ENCODE results near the gene C11orf58. TPM values are rescaled to one million over a fixed set of nuclear protein-coding genes. Genes with fewer than 3 reads are reported as not detected.

Gene C11orf58
- total and polyA plus RNA-seq, 2 experiments from 2014 or later = 164 to 280 TPM

DNA sequence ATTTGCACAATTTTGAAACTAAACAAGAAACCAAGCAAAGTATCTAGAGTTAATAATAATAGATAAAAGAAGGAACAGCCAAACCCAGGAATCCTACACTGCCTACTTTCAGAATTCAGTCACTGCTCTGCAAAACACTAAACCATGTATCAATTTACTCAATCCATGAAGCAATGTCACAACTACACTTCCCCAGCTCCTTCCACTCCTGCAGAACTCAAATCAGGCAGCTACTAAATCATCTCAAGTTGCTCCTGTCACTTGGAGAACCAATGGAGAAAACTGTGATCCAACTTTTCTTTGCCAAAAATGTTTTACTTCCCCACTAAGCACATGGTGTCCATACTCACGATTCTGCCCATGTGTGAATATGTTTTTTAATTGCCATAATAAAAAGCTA lies 24.9 kb upstream of the C11orf58 start:
- Mint-ChIP-seq H3K27ac (no peak overlapping the region), H3K4me3 (no peak overlapping the region), H3K27me3 (ENCODE audit: insufficient read depth, low read depth, poor library complexity) (peaks cover 1% of the 10 kb centered on the region), H3K36me3 (ENCODE audit: low read depth) (no peaks in the 10 kb centered on the region), H3K4me1 (peaks cover 11% of the 10 kb centered on the region), H3K9me3 (no peaks in the 10 kb centered on the region)
- no peak for ATAC-seq
- Histone ChIP-seq H3K9me2 (ENCODE audit: insufficient read depth) (no peaks in the 10 kb centered on the region), H3K36me3 (ENCODE audit: insufficient read depth) (no peaks in the 10 kb centered on the region), H3K27ac (ENCODE audit: low read depth) (no peak overlapping the region), H3K4me3 (no peak overlapping the region), H2AFZ (no peak overlapping the region), H3K4me1 (ENCODE audit: insufficient read depth) (peaks cover 13% of the 10 kb centered on the region), H3K27me3 (ENCODE audit: insufficient read depth) (no peaks in the 10 kb centered on the region), H3F3A (replicated peaks; ENCODE audit: low read depth) (no peaks in the 10 kb centered on the region), H4K20me1 (replicated peaks; ENCODE audit: insufficient read depth) (no peaks in the 10 kb centered on the region), H3K79me2 (replicated peaks; ENCODE audit: insufficient read depth) (no peaks in the 10 kb centered on the region), H3K4me2 (no peak overlapping the region)
- TF ChIP-seq JUNB (IDR thresholded peaks at IDR 0.05; ENCODE audit: unreplicated experiment) = no peak
- TF ChIP-seq POLR2AphosphoS5 (IDR thresholded peaks at IDR 0.05; ENCODE audit: low read depth) = no peak
- TF ChIP-seq, protein P1, sequence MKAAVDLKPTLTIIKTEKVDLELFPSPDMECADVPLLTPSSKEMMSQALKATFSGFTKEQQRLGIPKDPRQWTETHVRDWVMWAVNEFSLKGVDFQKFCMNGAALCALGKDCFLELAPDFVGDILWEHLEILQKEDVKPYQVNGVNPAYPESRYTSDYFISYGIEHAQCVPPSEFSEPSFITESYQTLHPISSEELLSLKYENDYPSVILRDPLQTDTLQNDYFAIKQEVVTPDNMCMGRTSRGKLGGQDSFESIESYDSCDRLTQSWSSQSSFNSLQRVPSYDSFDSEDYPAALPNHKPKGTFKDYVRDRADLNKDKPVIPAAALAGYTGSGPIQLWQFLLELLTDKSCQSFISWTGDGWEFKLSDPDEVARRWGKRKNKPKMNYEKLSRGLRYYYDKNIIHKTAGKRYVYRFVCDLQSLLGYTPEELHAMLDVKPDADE (IDR thresholded peaks at IDR 0.05) = no peak
- no peak for TF ChIP-seq NANOG (IDR thresholded peaks at IDR 0.05; ENCODE audit: borderline replicate concordance)
- TF ChIP-seq, protein P2, sequence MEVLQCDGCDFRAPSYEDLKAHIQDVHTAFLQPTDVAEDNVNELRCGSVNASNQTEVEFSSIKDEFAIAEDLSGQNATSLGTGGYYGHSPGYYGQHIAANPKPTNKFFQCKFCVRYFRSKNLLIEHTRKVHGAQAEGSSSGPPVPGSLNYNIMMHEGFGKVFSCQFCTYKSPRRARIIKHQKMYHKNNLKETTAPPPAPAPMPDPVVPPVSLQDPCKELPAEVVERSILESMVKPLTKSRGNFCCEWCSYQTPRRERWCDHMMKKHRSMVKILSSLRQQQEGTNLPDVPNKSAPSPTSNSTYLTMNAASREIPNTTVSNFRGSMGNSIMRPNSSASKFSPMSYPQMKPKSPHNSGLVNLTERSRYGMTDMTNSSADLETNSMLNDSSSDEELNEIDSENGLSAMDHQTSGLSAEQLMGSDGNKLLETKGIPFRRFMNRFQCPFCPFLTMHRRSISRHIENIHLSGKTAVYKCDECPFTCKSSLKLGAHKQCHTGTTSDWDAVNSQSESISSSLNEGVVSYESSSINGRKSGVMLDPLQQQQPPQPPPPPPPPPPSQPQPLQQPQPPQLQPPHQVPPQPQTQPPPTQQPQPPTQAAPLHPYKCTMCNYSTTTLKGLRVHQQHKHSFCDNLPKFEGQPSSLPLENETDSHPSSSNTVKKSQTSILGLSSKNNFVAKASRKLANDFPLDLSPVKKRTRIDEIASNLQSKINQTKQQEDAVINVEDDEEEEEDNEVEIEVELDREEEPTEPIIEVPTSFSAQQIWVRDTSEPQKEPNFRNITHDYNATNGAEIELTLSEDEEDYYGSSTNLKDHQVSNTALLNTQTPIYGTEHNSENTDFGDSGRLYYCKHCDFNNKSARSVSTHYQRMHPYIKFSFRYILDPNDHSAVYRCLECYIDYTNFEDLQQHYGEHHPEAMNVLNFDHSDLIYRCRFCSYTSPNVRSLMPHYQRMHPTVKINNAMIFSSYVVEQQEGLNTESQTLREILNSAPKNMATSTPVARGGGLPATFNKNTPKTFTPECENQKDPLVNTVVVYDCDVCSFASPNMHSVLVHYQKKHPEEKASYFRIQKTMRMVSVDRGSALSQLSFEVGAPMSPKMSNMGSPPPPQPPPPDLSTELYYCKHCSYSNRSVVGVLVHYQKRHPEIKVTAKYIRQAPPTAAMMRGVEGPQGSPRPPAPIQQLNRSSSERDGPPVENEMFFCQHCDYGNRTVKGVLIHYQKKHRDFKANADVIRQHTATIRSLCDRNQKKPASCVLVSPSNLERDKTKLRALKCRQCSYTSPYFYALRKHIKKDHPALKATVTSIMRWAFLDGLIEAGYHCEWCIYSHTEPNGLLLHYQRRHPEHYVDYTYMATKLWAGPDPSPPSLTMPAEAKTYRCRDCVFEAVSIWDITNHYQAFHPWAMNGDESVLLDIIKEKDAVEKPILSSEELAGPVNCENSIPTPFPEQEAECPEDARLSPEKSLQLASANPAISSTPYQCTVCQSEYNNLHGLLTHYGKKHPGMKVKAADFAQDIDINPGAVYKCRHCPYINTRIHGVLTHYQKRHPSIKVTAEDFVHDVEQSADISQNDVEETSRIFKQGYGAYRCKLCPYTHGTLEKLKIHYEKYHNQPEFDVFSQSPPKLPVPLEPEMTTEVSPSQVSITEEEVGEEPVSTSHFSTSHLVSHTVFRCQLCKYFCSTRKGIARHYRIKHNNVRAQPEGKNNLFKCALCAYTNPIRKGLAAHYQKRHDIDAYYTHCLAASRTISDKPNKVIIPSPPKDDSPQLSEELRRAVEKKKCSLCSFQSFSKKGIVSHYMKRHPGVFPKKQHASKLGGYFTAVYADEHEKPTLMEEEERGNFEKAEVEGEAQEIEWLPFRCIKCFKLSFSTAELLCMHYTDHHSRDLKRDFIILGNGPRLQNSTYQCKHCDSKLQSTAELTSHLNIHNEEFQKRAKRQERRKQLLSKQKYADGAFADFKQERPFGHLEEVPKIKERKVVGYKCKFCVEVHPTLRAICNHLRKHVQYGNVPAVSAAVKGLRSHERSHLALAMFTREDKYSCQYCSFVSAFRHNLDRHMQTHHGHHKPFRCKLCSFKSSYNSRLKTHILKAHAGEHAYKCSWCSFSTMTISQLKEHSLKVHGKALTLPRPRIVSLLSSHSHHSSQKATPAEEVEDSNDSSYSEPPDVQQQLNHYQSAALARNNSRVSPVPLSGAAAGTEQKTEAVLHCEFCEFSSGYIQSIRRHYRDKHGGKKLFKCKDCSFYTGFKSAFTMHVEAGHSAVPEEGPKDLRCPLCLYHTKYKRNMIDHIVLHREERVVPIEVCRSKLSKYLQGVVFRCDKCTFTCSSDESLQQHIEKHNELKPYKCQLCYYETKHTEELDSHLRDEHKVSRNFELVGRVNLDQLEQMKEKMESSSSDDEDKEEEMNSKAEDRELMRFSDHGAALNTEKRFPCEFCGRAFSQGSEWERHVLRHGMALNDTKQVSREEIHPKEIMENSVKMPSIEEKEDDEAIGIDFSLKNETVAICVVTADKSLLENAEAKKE (CRISPR knock-in tag; IDR thresholded peaks at IDR 0.05) = no peak
- TF ChIP-seq CREB1 (CRISPR knock-in tag; IDR thresholded peaks at IDR 0.05; ENCODE audit: low read depth) = no peak
- no peak for TF ChIP-seq EZH2 (IDR thresholded peaks at IDR 0.05; ENCODE audit: low read depth, unreplicated experiment)
- TF ChIP-seq CTCF (conservative IDR thresholded peaks at IDR 0.05; ENCODE audit: low read depth in 2 of 2) = no peak
- no peak for TF ChIP-seq EZH2phosphoT487 (IDR thresholded peaks at IDR 0.05; ENCODE audit: unreplicated experiment)
- no peak for TF ChIP-seq STAT1 (IDR thresholded peaks at IDR 0.05; ENCODE audit: unreplicated experiment)
- TF ChIP-seq, protein P3, sequence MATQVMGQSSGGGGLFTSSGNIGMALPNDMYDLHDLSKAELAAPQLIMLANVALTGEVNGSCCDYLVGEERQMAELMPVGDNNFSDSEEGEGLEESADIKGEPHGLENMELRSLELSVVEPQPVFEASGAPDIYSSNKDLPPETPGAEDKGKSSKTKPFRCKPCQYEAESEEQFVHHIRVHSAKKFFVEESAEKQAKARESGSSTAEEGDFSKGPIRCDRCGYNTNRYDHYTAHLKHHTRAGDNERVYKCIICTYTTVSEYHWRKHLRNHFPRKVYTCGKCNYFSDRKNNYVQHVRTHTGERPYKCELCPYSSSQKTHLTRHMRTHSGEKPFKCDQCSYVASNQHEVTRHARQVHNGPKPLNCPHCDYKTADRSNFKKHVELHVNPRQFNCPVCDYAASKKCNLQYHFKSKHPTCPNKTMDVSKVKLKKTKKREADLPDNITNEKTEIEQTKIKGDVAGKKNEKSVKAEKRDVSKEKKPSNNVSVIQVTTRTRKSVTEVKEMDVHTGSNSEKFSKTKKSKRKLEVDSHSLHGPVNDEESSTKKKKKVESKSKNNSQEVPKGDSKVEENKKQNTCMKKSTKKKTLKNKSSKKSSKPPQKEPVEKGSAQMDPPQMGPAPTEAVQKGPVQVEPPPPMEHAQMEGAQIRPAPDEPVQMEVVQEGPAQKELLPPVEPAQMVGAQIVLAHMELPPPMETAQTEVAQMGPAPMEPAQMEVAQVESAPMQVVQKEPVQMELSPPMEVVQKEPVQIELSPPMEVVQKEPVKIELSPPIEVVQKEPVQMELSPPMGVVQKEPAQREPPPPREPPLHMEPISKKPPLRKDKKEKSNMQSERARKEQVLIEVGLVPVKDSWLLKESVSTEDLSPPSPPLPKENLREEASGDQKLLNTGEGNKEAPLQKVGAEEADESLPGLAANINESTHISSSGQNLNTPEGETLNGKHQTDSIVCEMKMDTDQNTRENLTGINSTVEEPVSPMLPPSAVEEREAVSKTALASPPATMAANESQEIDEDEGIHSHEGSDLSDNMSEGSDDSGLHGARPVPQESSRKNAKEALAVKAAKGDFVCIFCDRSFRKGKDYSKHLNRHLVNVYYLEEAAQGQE (IDR thresholded peaks at IDR 0.05; ENCODE audit: unreplicated experiment) = no peak
- no peak for TF ChIP-seq ZNF114 (CRISPR knock-in tag; IDR thresholded peaks at IDR 0.05)
- no peak for TF ChIP-seq ZNF331 (CRISPR knock-in tag; IDR thresholded peaks at IDR 0.05; ENCODE audit: low read depth)
- no peak for DNase-seq (ENCODE audit: low spot score)

Data from GM23338 (cell line).